ENCODE measurements around the gene CCDC12.
A peak's percentile ranks its signal among the peaks of the same experiment; 100 is the strongest.

The CCDC12 gene

DNA sequence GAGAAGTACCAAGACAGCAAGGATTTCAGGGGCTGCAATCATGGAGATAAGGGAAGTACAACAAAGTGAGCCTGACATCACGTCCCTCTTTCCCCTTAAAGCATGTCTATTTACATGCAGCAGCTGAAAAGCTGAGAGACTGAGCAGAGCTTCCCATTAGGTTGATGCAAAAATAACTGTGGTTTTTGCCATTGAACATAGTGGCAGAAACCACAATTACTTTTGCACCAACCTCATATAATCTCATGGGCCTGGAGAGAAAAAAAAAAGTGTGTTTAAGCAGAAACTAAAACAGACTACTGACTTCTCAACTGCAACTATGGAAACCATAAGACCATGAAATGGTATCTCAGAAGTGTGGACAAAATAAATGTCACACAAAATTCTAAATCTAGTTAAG lies 48.3 kb downstream of the CCDC12 start:
- H3K27ac ChIP-seq = peak overlapping the region; percentile 27
- no peak for DNase-seq (ENCODE audit: low read depth, low spot score)

DNA sequence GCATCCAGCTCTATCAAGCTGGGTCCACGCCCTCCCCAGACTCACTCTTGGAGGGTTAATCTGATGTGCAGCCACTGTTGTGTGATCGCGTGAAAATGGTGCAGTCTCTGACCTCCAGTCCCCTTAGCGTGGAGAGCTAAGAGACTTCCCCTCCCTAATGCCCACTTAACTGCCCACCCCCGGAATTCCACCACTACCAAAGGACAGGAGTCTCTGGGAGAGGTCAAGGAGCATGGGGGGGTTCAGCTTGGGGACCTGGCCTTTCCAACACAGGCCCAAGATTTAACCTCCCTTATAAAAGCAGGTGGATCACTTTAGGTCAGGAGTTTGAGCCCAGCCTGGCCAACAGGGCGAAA lies 48.8 kb downstream of the CCDC12 start:
- peak overlapping the region; percentile 27 for H3K27ac ChIP-seq
- no peak for DNase-seq (ENCODE audit: low read depth, low spot score)

DNA sequence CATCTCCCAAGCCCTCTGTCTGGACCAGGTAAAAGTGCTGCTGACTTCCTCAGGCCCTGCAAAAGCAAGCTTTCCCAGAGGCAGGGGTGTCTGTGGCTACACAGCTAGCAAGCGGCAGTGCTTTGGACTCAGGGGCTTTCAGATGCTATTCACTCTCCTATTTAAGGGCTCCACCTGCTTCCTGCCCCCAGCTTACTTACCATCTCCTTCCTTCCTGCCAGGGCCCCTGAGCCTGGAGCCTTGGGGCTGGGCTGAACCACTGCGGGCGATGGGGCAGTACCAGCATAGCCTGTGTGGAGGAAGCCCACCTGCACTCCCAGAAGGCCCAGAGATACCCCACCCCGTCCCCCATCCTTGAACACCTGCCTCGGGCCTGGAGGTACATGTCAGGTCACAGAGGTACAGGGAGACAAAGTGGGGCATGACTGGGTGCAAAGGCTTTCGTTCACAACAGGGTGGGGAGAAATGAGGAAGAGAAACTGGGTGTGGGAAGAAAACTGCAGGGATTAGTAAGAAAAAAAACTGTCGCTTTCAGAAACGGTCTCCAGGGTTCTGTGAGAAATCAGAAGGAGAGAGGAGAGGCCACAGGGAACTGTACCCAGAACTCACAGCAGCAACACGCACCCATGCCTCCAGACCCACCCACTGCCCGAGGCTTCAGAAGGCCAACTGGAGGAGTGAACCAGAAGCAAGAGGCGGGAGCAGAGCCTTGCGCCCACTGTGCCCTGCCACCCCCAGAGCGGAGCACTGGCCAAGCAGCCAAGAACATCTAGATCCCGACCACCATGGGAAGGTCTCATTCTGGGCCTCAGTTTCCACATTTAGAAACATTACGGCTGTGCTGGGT lies 49.5 kb downstream of the CCDC12 start:
- no peak for DNase-seq (ENCODE audit: low read depth, low spot score)
- peak overlapping the region; percentile 27 for H3K27ac ChIP-seq

DNA sequence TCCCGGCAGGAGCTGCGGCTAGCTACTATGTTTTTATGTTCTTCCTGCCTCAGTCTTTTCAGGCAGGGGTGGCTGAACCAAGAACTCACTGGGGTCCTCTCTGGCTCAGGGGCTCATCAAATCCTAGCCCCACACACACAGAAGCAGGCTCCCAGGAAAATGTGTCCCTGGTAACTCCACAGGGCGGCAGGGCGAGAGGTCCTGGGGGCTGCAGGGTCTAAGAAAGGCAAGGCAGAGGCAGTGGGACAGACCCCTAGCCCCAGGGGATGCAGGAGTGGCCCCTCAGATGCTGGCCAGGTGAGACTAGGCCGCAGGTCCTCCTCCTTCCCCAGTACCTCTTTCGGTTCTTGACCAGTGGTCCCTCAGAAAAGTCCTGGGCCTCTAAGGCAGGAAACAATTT lies 50.1 kb downstream of the CCDC12 start:
- DNase-seq (ENCODE audit: low read depth, low spot score) = no peak
- peak overlapping the region; percentile 27 for H3K27ac ChIP-seq

DNA sequence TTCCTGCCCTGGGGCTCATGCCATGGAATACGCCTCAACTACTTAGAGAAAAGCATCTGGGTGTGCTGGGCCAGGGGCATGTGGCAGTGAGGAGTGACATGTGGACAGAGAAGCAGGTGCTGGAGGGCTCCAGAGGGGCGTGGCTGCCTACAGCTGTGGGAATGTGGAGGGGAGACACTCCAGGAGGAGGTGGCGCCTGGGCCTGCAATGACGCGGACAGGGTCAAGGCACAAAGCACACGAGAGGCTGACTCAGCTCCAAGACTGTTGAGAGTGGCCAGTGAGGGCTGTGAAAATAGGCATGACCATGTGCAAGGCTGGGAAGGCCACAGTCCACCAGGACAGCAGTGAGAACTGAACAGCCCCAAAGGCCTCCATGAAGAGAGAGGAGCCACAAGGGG lies 50.5 kb downstream of the CCDC12 start:
- peak overlapping the region; percentile 27 for H3K27ac ChIP-seq
- no peak for DNase-seq (ENCODE audit: low read depth, low spot score)

DNA sequence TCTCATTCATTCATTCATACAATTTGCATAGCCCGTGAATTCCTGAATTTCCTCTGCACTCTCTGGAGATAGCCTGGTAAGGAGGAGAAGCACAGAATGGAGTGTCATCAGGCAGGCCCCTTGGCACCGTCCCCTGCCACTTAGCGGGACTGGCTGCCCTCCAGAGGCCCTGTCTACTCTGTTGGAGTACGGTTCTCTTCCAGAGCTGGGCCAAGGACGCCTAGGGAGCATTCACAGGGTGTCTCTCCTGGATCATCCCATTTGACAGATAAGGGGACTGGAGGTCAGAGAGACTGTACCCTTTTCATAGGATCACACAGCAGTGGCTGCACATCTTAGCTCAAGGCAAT lies 51.0 kb downstream of the CCDC12 start:
- DNase-seq (ENCODE audit: low read depth, low spot score) = no peak
- H3K27ac ChIP-seq = no peak overlapping the region

DNA sequence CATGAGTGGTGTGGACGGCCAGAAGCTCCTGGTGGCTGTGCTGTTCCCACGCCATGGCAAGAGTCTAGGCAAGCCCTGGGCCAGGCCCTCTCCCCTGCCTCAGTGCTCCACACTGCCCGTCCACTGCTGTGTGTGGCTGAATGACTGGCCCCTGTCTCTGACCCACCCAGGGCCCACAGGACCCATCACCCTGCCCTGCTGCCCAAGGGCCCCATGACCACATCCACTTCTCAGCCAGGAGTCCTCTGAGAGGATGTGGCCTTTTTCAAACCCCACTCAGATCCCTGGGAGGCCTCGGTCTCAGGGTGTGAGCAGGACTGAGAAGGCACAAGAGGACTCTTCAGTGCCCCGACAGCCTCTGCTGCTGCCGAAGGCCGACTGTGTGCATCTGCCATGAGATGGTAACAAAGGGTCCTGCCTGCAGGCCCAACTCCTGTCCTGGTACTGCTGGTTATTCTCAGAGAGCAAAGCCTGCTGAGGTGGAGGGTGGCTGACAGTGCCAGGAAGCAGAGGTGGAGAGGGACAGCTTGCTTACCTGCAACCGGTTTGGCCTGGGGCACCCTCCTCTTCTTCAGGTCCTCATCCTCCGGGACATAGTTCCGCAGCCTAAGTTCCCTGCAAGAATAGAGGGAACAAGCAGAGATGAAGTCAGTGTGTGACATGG lies 51.5 kb downstream of the CCDC12 start:
- DNase-seq (ENCODE audit: low read depth, low spot score) = no peak
- H3K27ac ChIP-seq = no peak overlapping the region

DNA sequence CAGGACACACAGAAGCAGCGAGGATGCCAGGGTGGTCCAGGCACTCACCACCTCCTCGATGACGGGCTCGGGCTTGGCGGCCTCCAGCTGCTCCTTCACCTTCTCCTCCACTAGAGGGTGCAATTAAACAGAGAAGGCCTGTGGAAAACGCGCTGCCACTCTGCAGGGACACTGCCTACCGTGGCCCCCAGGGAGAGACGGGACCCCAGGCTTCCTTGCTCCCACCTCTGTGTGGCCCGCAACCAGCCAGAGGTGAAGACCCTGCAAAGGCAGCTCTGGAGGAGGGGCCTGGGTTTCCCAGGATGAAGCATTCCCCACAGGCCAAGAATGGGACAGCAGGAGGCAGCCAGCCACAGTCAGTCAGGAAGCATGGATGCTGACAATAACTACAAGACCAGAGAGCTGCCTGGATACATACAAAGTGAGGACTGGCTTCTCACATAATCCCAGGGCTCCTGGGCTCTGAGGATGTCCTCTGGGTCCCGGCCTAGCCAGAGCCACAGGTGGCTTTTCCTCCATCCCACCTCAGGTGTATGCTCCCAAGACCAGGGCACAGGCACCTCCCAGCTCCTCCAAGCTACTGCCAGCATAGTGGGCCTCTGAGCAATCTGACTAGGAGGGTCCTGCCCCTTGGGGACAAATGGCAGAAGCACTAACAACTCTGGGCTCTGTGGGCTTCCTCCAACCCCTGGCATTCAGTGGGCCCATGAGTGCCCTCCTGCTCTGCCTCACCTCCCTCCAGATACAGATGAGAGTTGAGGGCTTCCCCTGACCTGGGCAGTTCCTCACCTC lies 52.8 kb downstream of the CCDC12 start:
- no peak overlapping the region for H3K27ac ChIP-seq
- no peak for DNase-seq (ENCODE audit: low read depth, low spot score)

DNA sequence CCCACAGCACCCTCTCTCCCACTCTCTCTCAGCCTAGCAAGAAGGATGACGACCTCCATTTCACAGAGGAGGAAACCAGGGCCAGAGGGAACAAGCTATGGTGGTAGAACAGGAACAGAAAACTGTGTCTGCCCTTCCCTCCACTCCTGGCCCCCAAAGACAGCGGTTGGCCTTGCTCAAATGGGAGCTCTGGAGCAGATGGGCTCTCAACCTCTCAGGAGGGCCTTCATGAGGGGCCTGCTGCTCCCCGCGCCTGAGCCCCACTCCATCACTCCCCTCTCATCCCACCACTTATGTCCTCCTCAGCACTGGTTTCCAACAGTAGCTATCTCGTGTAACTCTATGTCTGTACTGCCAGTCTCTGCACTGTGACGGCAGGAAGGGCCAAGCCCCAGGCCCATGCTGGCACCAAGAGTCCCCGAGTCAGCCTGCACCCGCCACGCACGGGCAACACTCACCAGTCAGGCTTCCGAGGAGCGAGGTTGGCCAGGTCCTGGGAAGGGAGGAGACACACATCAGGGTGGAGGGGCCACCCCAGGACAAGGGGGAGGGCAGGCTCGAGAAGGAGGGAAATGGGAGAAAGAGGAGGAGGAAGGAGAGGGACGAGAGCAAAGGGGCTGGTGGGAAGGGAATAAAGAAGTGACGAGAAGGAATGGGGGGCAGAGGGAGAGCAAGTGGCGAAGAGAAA lies 53.5 kb downstream of the CCDC12 start:
- H3K27ac ChIP-seq = no peak overlapping the region
- no peak for DNase-seq (ENCODE audit: low read depth, low spot score)

DNA sequence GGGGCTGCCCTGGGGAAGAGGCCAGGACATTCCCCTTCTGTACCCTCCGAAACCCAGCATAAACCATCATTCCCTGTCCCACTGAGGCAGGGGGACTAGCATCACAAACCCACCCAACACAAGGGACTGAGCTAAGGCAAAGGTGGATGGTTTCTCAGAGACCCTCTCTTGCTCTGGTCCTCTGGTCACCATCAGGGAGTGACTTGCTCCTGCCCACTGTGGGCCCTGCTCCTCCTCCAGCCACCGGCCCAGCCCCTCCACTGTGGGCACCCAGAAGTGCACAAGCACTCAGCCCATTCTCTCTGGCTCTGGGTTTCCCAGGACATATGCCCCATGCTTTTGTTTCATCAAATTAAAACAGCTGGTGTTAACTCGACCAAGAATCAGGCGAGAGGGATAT lies 54.1 kb downstream of the CCDC12 start:
- H3K27ac ChIP-seq = no peak overlapping the region
- no peak for DNase-seq (ENCODE audit: low read depth, low spot score)

DNA sequence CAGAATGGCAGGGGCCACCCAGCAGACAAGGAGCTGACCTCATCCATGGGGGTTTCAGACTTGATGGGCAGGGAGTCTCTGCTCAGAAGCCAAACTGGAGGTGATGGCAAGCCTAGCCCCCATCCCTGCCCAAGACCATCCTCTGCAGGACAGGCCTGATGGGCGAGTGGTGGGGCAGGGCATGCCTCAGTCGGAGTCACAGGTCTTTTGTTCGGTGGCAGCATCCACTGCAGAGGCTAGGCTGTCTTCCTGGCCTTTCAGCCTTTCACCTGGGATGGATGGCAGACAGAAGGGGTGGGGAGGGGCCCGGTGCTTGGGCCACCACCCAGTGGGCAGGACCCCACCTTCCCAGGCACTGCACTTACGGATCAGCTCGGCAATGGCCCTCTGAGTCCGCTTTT lies 54.7 kb downstream of the CCDC12 start:
- DNase-seq (ENCODE audit: low read depth, low spot score) = no peak
- H3K27ac ChIP-seq = no peak overlapping the region

DNA sequence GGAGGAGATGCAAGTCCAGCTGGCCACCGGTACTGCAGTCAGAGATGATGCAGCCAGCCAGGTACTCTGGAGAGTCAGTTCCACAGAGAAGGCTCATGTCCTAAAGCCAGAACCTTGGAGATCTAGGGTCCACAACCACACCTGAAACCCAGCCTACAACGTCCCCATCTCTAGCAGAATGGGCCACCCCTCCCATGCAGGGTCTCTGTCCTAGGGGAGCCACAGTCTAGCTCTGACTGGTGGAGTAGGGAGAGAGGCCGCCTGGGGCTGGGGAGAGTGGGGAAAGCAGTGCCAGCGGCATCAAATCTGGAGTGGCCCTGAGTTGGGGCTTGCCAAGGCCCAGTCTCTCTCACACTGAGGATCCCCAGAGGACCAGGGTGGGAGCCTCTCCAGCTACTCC lies 55.5 kb downstream of the CCDC12 start:
- H3K27ac ChIP-seq = no peak overlapping the region
- DNase-seq (ENCODE audit: low read depth, low spot score) = no peak

DNA sequence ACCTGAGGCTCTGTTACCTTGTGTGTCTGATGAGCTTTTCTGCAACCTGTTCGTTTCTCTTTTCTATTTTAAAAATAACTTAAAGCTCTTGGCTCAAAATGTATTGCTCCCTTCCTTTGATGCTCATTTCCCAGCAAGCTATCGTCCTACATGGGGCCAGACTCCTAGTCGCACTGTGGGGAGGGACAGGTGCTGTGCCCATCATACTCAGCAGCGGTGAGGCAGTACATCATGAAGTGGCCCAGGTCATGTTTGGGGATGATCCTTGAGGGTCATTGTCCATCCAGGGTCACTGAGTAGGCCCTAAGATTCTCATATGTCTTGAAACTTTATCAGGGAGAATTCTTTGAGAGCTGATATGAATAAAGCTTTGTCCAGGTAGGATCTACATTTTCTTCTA lies 57.9 kb downstream of the CCDC12 start:
- H3K27ac ChIP-seq = no peak overlapping the region
- no peak for DNase-seq (ENCODE audit: low read depth, low spot score)

DNA sequence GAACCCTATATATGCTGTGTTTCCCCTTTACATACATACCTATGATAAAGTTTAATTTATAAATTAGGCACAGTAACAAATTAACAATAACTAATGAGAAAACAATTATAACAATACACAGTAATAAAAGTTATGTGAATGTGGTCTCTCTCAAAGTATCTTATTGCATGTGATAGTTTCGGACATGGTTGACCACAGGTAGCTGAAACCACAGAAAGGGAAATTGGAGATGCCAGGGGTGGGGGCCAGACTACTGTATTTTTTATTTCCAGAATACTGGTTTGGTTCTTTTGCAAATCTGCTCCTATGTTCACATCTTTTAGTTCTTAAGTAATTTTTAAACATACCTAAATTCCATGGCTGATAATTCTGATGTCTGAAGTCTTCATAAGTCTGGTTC lies 58.3 kb downstream of the CCDC12 start:
- no peak for DNase-seq (ENCODE audit: low read depth, low spot score)

DNA sequence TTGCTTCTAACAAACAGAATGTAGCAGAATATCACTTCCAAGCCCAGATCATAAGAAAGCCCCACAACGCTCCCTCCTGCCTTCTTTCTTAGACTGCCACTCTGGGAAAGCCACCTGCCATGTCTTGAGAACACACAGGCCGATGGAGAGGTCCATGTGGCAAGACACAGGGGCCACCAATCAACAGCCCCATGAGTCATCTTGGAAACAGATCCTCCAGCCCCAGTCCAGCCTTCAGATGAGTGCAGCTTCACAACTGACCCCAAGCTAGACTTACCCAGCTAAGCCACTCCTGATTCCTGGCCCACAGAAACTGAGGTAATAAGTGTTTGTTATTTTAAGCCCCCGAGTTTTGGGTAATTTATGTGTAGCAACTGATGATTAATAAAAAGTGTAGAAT lies 59.3 kb downstream of the CCDC12 start:
- DNase-seq (ENCODE audit: low read depth, low spot score) = no peak
- H3K27ac ChIP-seq = no peak overlapping the region

More for the DNA sequence above, 58.3 kb downstream of the CCDC12 start:
- no peak overlapping the region for H3K27ac ChIP-seq

DNA sequence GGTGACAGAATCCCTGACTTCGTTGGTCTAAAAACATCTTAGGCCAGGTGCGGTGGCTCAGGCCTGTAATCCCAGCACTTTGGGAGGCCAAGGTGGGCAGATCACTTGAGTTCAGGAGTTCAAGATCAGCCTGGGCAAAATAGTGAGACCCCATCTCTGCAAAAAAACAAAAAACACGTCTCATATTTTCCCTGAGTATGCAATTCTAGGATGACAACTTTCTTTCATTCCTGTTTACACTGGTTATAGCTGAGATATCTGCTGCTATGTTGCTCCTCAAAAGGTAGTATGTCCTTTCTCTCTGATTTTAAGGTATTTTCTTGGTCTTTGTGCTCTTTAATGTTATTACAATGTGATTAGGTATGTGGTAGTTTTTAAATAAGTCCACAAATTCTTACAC lies 59.7 kb downstream of the CCDC12 start:
- DNase-seq (ENCODE audit: low read depth, low spot score) = no peak
- no peak overlapping the region for H3K27ac ChIP-seq

DNA sequence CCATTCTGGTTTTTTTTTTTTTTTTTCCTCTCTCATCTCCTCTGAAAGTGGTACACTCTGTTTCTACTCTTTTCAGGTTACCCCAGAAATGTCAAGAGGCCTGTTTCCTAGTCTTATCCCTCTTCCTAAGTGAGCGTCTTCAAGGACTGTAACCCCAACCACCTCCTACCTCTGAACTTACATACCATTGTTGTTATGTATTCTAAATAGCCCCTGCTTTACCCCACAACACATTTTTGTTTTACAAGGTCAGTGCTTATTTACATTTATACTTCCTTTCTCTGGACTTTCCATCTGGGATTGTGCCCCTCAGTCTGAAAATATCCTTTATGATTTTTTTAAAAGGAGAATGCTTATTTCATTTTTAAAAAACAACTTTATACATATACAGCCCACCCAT lies 60.3 kb downstream of the CCDC12 start:
- no peak overlapping the region for H3K27ac ChIP-seq
- DNase-seq (ENCODE audit: low read depth, low spot score) = no peak

DNA sequence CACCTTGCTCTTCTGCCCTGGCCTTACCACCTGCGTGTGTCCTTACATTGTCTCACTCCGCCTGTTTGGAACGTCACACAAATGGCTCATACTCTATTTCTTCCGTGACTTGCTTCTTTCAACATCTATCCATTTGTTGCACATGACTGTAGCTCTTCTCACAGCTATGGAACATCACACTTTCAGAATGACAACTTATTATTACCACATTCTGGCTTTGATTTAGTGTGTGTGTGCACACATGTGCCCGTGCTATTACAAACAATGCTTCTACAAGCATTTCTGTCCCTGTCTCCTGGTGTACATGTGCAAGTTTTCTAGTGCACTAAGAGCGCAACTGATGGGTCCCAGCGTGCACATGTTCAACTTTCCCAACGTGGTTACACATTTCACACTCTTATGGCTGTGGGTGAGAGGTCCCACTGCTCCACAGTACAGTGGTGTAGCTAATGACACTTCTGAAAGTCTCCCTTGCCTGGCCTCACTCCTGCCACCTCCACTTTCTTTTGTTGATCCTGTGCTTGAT lies 61.2 kb downstream of the CCDC12 start:
- DNase-seq (ENCODE audit: low read depth, low spot score) = no peak
- H3K27ac ChIP-seq = no peak overlapping the region

DNA sequence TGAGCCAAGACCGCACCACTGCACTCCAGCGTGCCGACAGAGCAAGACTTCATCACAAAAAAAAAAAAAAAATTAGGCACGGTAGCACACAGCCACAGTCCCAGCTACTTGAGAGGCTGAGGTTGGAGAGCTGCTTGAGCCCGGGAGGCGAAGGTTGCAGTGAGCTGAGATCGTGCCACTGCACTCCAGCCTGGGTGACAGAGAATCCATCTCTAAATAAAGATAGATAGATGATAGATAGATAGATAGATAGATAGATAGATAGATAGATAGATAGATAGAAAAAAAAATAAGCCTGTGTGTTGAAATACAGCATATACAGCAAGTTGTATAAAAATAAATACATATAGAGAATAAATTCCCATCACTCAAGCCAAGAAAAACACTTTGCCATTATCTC lies 61.7 kb downstream of the CCDC12 start:
- H3K27ac ChIP-seq = no peak overlapping the region
- DNase-seq (ENCODE audit: low read depth, low spot score) = no peak

DNA sequence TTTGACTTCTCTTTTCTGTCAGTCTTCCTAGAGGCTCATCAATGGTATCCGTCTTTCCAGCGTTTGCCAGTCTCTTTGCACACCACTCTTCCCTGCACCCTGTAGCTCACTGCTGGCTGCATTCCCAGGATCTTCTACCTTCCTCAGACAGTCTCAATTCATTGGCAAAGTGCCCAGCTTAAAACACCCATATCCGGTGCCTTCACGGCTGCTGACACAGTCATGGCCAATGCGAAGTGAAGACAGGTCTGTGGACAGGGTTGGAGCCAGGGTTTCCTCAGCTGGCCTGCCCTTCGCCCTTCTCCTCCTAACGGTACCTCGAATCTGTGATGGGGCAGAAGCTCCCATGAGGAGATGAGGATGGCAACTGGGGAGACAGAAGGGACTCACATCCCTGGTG lies 62.9 kb downstream of the CCDC12 start:
- no peak overlapping the region for H3K27ac ChIP-seq
- no peak for DNase-seq (ENCODE audit: low read depth, low spot score)

DNA sequence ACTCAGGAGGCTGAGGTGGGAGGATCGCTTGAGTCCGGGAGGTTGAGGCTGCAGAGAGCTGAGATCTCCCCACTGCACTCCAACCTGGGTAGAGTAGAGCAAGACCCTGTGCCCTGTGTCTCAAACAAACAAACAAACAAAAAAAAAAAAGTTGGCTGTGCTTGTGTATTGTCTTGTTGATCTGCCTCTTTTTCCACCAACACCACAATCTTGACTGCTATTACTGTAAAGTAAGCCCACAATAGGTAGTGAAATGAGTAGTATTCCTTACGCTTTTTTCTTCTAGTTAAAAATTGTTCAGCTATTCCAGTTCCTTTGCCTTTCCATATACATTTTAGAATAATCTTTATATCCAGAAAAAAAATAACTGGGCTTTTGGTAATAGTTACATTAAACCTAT lies 63.6 kb downstream of the CCDC12 start:
- H3K27ac ChIP-seq = no peak overlapping the region
- DNase-seq (ENCODE audit: low read depth, low spot score) = no peak
